GM18508 (cell line): ENCODE measurements around the gene MSANTD2.

Experiments
- ATAC-seq: cut with Tn5 transposase; IDR thresholded peaks from one replicate; pipeline ENCODE4 v1.9.1; 2021; ENCODE audit warnings: moderate number of reproducible peaks; ENCODE audit not compliant: insufficient read depth, unreplicated experiment

The MSANTD2 gene

DNA sequence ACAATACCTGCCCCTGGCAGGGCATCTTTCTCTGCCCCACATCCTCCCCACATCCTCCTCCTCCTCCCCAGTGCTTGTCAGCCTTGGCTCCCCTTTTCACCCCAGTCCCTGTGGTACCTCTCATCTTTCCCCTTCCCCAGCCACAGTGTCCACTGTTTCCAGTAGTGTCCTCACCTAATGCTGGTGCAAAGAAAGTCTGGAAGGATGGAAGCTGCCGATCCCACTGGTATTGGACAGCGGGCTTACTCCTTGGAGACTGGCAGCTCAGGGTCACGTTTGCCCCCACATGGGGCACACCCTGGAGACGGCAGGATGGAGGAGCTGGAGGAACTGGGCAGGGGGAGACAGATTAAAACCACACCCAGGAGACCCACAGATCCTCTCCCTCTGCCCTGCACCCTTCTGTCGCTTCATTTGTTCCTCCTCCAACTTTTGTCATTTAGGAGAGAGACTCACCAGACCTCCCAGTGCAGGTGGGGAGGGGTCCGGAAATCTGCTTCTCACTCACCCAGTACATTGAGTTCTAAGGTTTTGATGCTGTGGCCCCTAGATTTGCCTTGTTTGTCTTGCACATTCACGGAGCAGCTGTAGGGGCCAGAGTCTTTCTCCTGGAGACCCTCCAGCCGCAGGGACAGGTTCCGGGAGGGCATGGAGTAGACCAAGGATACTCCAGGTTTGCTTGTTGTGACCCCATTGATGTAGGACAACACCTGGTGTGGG, 44.0 kb downstream of the MSANTD2 start:
- no peak for ATAC-seq

DNA sequence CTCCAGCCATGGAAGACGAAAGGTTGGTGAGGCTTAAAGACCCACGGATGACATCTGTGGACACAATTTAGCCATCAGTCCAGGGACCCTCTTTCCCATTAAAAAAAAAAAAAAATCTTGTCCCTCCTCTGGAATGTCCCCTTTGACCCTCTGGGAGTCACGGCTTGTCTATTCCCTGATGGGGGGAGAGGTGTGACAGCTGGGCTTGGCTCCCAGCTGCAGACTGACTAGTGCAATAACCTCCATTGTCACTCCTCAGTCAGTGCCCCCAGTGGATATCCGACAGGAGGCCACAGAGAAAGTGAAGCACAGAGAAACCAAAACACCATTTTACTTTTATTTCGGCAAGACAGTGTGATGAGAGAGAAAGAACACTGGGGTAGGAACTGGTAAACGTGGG, 45.5 kb downstream of the MSANTD2 start:
- no peak for ATAC-seq

DNA sequence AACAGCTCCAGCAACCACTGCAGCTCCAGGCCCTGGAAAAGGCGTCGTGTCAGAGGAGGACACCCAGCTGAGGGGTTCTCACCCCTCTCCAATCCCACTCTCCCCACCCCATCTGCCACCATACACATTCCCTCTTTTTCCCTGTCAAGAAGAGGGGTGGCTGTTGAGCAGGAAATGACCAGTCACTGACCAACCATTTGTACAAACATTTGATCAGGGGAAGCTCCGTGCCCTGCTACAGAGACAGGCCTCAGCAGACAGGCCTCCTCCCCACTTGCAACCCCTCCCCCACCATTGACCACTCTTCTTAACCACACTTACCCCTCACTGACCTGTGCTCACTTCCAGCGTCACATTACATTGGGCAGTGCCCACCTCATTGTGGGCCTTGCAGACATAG, 45.9 kb downstream of the MSANTD2 start:
- no peak for ATAC-seq

DNA sequence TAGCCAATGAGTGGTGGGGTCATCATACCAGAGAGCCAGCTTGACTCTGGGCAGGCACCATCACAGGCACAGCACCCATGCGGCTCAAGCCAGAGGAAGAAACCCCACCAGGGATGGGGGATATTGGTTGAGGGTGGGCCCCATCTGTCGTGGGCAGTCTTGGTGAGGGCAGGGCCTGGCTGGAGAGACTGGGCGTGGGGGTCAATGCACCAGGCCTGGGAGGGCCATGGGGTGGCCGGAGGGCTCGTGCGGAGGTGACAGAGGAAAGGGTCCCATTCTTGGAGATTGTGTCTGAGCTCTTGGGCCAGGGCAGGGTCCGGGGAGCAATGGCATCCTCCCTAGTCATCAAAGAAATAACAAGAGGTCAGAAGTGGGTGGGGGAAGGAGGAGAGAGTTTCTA, 46.6 kb downstream of the MSANTD2 start:
- no peak for ATAC-seq

GRCh38 chr11:124753205-124753604, 47.0 kb downstream of the MSANTD2 start:
- ATAC-seq = no peak

- ATAC-seq = no peak
These were observed 47.6 kb downstream of the MSANTD2 start for GRCh38 chr11:124752471-124753102.

DNA sequence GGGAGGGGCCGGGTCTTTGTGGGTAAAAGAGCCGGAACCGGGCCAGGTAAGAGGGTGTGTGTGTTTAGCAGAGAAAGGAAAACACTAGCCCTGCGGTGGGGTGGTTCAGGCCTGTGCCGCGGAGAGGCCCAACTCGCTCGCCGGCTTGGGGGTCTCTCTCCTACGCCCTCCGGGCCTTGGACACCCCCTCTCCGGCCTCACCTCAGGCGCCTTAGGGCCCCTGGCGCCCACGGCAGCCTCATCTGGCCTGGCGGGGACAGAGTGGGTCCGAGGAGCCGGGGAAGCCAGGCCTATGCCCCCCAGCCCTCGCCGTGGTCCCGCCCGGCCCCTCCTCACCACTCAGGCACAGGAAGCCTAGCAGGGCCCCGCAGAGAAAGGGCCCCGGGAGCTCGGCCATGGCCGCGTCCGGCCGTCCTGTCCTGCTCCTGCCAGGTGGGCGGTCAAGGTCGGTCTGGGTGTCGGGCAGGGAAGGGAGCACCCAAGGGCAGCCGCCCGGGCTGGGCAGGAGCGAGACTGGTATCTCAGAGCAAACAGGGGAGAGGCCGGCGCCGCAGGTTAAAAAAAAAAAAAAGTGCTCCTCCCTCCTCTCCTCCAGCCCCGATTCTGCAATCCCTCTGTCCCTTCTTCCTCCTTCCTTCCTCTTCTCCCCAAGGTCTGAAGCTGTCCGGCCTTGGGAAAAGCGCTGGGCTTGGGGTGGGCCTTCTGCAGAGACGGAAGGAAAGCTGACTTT, 48.3 kb downstream of the MSANTD2 start, which contains the start of gene VSIG2:
Gene VSIG2, minus strand, starts transcription at position 515 of the 730 bp plus-strand sequence. Its CDS starts 118 bp downstream, at position 397.
- ATAC-seq = no peak

DNA sequence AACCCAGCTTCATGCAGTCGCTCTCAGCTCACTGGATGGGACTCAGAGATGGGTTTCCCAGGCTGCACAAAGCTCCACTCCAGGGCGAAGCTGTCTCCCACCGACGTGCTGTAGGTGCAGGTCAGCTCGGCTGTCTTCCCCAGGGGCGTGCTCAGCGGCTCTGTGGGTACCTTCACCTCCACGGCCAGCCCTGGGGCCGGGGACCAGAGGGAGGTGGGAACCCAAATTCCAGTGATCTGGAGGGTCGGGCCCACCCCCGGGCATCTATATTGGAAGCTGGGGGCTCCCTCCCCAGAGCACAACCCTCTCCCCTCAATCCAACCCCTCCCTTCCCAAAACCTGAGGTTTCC, 48.8 kb downstream of the MSANTD2 start:
- ATAC-seq = no peak

DNA sequence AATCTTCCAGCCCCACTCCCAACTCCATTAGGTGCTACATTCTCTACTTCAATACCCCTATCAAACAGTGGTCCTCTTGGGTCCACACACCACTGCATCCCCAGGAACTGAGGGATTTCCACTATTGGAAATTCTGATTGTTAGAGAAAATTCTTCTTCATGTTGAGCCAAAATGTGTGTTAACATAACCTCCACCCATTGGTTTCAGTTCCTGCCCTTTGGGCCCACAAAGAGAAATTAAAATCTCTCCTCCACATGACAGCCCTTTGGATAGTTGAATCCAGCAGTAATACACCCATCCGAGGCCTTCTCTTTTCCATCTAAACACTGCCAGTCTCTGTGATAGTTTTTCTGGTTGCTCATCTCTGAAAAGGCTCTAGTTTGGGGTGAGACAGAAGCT, 50.3 kb downstream of the MSANTD2 start:
- no peak for ATAC-seq

- no peak for ATAC-seq
These were observed 51.5 kb downstream of the MSANTD2 start for GRCh38 chr11:124748481-124749343.

- no peak for ATAC-seq
These were observed 52.1 kb downstream of the MSANTD2 start for GRCh38 chr11:124748100-124748418.

DNA sequence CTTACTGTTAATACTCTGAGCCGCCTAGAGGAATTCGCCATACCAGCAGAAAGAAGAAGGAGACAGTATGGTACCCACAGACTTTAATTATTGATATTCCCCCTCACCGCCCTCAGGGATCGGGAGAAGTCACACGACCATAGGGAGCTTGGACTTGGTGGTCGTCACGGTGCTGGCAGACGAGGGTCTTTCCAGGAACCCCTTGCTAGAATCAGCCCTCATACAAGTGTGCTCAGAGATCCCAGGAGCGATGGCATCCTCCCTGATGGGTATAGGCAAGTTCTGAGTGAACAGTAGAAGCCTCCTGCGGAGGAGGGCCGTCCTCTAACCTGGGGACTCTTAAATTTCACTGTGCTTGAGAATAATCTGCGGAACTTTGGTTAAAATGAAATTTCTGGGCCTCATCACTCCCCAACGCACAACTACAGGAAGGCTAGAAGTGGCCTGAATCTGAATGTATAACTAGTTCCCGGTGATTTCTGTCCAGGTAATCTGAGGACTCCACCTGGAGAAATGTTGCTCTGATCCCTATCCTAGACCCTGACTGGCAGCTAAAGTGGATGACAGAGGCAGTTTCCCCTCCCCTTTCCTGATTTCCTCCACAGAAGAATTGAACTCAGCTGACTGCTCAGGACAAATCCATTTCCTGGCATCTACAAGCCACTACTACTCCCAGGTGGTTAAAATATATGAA, 52.7 kb downstream of the MSANTD2 start:
- ATAC-seq = no peak

DNA sequence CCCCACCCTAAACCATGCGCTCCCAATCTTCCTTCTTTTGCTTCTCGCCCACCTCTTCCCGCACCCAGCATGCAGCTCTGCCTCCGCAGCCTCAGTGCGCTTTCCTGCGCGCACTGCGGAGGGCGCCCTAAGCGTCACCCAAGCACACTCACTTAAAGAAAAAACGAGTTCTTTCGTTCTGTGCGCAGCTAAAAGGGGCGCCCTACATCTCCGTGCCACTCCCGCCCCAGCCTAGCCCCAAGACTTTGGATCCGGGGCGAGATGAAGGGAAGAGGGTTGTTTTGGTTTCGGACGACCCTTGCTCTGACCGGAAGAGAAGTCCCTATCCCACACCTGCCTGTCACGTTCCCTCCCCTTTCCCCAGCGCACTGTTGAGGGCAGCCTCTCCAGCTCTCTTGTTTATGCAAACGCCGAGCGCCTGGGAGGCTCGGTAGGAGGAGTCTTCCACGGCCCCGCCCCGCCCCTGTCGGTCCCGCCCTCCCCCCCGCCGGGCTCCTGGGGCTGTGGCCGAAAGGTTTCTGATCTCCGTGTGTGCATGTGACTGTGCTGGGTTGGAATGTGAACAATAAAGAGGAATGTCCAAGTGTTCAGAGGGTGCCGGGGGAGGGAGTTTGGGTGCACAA, 53.5 kb downstream of the MSANTD2 start:
- ATAC-seq = peak; percentile 68

GRCh38 chr11:124745835-124746620, 54.2 kb downstream of the MSANTD2 start:
- ATAC-seq = peak; percentile 6

DNA sequence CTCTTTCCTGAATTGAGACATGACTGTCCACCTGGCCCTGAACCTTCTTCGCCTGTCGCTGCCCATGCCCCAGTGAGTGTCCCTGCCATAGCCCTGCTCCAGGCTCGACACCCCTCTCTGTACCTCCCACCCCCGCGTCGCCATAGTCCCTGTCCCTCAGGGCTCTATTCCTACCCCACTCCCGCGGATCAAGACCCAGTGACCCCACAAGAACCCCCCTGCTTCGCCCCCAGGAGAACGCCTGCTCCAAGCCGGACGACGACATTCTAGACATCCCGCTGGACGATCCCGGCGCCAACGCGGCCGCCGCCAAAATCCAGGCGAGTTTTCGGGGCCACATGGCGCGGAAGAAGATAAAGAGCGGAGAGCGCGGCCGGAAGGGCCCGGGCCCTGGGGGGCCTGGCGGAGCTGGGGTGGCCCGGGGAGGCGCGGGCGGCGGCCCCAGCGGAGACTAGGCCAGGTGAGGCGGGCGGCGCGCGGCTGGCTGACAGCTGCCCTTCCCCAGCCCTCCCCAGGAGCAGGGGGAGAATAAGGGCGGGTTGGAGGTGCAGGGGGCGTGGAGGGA, 54.9 kb downstream of the MSANTD2 start:
- ATAC-seq = no peak

- no peak for ATAC-seq
These were observed 57.2 kb downstream of the MSANTD2 start for GRCh38 chr11:124743050-124743449.

- ATAC-seq = no peak
These were observed 57.7 kb downstream of the MSANTD2 start for GRCh38 chr11:124742555-124742954.

DNA sequence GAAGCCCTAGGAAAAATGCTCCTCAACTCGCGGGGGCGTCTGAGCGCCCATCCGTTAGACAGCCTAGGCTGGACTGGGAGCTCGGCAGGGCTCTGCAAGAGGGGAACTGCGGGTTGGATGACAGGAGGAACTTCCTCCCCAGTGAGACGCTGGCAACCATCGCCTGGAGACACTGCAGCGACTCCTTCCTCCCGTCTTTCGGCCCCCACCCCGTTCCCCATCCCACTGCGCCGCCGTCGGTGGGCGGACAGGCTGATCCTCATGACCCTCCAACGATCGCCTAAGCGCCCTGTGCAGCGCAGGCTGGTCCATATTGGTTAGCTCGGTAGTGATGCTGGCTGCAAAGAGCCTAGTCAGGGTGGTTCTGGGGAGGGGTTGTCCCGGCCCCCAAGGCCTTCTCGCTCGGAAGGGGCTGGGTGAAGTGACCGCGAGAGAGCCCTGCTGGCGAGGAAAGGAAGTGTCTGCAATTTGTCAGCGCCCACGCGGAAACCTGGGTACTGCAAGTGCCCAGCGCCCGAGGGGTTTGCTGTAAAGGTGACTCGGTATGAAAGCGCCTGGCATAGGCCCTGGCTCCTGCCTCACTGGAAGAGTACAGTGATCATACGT, 59.8 kb downstream of the MSANTD2 start:
- peak; percentile 36 for ATAC-seq
